GM18505 (cell line): ENCODE results near the gene RNU6-7.

Source experiments
- ATAC-seq: cut with Tn5 transposase; IDR thresholded peaks from one replicate; pipeline ENCODE4 v1.9.1; 2021; ENCODE audit not compliant: unreplicated experiment
- POLR2A ChIP-seq: IDR thresholded peaks from 4 replicates; pipeline ENCODE4 v1.6.1; 2011; ENCODE audit warnings: borderline replicate concordance; ENCODE audit not compliant: insufficient read depth, insufficient read length; ENCODE audit errors: extremely low read depth

The RNU6-7 gene

DNA sequence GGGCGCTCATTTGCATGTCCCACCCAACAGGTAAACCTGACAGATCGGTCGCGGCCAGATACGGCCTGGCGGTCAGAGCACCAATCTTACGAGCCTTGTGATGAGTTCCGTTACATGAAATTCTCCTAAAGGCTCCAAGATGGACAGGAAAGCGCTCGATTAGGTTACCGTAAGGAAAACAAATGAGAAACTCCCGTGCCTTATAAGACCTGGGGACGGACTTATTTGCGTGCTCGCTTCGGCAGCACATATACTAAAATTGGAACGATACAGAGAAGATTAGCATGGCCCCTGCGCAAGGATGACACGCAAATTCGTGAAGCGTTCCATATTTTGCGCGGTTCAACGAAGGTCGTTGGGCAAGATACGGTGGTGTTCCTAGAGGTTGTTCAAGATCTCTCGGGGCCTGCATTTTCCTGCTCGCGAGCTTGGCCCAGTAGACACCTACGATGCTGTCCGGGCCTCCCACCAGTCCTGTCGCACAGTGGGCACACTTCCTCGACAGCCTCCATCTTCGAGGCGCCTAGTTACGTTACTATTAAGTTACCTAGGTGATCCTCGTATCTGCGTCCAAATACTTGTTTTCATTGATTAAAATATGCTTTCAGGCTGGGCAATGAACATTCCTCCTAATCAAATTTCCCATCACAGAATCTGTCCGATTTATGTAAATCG lies at the start of gene RNU6-7:
Gene RNU6-7 (plus strand): TSS at position 230 of the 675 bp plus-strand sequence.
- ATAC-seq: no peak
- TF ChIP-seq POLR2A: no peak

DNA sequence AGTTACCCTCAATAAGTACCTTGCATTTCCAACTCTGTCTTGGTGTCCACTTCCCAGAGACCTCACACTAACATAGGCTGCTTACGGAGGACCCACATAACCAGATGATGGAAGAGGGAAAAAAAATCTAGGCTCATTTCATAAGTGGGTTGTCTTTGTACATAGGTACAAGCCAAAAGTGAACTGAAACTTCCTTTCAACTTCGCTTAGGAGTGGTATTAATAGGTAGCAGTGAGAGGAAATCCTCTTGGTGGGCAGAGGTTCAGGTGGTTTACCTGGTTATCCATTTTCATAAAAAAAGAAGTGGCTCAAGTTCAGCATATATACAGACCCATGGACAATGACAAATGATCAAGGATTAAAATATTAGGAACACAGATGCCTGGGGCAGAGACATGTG lies 35.8 kb upstream of the RNU6-7 start:
- ATAC-seq: no peak
- no peak for TF ChIP-seq POLR2A

DNA sequence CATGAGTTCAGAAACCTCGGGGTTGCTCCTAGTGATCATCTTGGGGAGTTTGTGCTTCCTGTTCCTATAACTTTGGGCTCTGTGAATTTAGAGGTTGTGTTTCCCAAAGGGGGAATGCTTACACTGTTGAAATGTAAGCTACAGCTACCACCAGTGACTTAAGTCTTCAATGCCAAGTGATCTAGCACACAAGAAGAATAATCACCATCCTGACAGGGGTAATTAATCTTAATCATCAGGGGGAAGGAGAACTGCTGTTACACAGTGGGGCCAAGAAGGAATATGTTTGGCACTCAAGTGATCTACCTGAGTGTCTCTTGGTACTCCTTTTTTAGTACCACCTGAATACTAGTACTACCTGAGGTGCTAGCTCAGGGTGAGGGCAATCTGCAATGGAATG lies 34.9 kb upstream of the RNU6-7 start:
- ATAC-seq: no peak
- no peak for TF ChIP-seq POLR2A

DNA sequence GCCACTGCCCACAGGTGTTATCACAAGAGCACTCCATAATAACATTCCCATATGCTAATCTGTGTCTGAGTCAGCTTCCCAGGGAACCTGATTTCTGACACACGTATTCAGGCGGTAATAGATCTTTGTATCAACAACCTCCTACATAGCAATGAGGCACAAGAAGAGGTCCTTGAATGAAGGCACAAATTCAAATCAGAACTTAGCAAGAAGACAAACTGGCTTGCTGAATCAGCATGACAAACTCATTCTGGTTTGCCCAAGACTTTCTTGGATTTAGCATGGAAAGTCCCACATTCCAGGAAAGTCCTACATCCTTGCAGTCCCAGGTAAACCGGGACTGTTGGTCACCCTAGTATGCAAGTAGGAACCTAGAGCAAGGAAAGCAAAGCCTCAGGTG lies 33.9 kb upstream of the RNU6-7 start:
- no peak for TF ChIP-seq POLR2A
- no peak for ATAC-seq

DNA sequence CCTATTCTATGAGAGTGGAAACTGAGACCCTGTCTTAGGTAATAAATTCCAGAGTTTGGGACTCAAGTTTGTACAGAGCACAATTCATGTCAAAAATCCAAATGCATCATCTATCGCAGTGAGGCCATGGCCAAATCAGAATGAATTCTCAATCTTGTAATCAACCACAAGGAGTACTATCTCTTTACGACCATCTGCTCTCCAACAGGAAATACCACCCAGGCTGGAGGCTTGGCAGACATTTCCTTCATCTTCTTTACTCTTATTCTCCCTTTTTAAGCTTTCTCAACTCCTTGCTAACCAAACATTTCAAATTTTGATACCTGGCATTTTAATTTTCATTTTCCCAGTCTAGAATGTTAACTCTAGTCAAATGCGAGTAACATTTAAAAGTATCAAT lies 32.7 kb upstream of the RNU6-7 start:
- TF ChIP-seq POLR2A: no peak
- no peak for ATAC-seq

DNA sequence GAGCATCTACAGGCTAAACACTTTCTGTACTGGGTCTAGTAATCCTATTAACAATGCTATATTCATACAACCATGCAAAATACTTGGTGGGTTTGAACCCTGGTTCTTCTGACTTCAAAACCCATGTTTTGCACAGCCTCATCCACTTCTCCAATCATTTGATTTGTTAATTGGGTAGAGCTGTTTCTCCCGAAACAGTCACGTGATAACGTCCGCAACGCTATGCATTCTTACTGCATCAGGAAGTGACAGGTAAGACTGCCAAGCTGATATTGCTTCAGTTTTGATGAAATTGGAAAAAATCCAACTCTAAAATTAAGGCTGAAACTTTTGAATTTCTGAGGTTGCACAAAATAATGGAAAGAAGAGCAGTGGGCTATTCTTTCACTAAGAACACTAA lies 30.4 kb upstream of the RNU6-7 start:
- no peak for ATAC-seq
- no peak for TF ChIP-seq POLR2A

DNA sequence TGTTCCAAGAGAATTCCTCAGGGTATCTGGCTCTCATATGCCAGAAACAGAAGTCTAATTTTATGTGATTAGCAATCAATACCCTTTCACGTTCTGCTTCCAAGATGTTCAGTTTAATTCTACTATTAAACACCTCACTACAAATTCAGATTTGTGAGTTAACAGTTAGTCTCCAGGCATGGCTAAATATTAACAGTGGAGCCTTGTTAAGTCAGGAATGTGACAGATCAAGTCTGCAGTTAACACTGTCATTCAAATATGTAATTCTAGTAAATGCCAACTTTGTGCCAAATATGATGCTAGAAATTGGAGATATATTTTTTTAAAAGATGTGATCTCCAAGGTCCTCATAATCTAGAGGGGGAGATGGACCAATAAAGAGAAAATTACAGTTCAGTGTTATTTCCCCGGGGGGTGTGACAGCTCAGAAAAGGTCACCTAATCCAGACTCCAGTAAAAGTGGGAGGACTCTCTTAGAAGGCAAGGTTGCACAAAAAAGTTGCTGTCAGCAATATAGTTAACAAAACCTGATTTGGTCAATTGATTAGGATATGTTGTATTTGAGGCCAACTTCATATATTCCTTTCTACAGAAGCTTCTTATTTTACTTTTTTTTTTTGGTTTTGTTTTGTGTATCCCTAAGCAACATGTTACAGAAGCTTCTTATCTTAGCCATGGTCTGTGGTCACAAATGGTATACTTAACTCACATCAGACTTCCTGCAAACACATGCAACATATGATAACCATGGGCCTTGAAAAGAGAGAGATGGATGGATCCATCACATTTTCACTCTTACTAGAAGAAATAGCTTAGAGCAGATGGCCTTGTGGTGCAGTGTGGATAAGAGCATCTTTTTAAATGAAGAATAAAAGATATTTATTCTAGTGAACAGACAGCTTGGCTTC lies 18.4 kb upstream of the RNU6-7 start:
- no peak for ATAC-seq
- no peak for TF ChIP-seq POLR2A

DNA sequence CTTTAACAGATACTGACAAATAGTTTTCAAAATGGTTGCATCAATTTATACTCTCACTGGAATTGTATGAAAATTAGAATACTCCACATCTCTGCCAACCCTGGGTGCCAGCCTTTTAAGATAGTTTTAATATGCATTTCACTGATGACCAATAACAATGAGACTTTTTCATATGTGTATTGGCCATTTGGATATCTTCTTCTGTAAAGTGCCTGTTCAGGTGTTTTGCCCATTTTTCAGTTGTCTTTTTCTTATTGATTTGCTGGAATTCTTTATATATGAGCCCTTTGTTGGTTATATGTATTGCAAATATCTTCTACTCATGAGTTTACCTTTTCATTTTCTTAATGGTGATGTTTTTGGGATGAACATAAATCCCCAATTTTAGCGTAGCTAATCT lies 16.7 kb upstream of the RNU6-7 start:
- no peak for ATAC-seq

DNA sequence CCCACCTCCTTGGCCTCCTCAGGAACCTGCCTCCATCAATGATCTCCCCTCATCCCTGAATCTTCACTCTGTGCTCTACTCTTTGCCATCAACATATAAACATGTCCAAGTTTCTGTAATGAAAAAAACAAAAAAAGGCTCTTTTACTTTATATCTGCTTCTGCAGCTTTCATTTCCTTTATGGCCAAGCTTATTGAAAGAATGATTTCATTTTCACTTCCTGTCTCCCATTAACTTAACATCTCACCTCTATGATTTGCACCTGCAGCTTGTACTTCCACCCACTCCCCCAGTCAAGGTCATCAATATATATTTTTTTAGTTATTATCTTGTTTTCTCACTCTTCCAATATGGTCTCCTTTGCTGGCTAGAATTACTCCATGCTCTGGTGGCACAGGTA lies 15.6 kb upstream of the RNU6-7 start:
- peak; percentile 59 for ATAC-seq
- no peak for TF ChIP-seq POLR2A

More for the DNA sequence above, 16.7 kb upstream of the RNU6-7 start:
- no peak for TF ChIP-seq POLR2A

DNA sequence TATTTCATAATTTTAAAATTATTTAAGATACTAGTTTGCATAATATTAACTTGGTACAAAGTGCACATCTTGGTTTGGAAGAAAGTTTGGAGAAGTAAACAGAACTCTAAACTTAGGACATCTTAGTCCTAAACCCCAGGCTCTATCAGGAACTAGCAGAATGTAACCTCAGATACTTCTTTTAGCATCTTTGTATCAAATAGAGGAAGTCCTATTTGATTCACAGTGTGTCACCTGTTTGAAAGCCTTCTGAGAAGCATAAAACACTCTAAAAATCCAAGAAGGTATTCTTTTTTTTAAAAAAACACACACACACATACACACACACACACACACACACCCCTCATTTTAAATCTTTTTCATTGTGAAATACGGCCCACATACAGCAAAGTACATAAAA lies 12.0 kb upstream of the RNU6-7 start:
- TF ChIP-seq POLR2A: no peak
- ATAC-seq: no peak

DNA sequence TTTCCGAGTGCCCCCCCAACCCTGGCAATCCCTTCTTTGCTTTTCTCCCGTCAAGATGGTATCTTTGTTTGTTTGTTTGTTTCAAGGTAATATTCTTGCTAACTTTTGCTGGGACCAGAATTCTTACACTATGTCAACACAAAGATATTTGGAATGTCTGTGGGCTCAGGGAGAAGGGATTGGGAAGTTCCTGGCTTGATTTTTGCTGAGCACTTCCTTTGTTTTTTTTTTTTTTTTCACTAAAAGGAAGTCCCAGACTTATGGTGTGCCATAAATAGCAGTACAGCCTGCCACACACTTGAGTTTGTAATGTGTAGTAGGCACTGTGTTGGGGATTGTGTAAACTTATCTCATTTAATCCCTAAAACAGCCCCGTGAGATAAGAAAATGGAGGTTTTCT lies 11.2 kb upstream of the RNU6-7 start:
- no peak for TF ChIP-seq POLR2A
- no peak for ATAC-seq

DNA sequence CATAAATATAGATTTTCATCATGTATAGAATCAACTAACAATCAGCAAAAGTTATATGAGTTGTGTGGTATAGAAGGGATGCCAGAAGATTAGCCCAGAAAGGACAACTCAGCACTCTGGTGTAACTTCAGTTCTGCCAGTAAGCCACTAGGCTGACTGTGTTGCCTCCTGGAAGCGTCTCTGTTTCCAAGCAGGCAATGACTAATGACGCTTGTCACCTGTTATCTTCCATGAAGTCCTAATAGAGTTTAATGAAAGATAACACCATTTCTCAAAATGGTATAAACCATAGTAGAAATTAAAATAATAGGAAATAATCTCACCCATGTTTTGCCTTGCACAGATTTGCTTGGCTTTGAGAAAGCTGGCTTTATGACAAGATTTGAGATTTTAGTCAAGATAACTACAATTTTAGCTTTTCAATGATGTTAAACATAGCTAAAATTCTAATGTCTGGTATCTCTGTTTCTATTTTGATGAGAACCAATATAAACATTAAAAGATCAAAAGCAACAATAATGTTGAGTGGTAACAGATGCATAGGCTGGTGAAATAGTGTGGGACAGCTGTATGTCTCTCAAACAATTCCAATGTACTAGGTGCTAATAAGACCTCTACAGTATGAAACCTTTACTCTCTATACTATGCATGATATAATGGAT lies 9.0 kb upstream of the RNU6-7 start:
- ATAC-seq: no peak
- TF ChIP-seq POLR2A: no peak

DNA sequence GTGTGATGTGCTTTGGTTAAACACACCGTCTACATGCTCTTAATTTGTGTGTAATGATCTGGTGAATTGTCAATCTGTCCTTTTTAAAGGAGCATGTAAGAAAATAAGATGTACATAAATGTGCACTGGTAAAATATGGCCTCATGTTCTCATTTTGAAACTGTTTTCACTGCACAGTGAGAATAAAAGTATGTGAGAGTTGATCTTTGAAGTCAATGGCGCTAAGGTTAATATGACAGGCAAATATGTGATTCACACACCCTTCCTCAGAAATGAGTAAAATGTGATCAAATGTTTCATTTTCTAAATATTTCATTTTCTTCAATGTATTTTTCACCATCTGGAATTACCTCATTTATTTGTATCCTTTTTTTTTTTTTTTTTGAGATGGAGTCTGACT lies 8.3 kb upstream of the RNU6-7 start:
- ATAC-seq: no peak
- no peak for TF ChIP-seq POLR2A
